ENCODE data around the gene TRAF5.

The TRAF5 gene

DNA sequence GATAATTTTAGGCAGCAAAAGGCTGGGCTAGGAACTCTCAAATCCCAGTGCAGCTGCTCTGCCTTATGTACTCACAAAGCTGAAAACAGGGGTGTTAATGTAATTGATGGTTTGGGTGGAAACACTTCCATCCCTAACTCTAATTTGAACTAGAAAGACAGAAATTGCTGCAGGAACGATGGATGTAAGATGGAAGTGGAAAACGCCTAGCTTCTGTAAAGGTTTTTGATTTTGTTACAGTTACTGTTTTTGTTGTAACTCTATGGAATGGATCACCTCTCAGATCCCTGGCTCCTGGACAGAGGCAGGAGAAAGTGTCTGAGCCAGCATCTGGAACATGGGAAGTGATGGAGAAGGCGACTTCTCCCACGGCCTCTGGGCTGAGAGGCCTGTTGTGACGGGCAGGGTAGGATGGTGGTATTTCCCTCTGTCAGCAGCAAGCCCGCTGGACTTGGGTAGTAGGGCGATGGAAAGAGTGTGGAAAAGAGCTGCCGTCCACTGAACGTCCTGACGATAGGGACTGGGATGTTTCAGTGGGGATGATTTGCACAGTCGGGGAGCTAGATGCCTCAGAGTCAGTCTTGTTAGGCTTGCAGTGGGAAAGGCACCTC, 1.6 kb downstream of the TRAF5 start:
- no peak for DNase-seq

DNA sequence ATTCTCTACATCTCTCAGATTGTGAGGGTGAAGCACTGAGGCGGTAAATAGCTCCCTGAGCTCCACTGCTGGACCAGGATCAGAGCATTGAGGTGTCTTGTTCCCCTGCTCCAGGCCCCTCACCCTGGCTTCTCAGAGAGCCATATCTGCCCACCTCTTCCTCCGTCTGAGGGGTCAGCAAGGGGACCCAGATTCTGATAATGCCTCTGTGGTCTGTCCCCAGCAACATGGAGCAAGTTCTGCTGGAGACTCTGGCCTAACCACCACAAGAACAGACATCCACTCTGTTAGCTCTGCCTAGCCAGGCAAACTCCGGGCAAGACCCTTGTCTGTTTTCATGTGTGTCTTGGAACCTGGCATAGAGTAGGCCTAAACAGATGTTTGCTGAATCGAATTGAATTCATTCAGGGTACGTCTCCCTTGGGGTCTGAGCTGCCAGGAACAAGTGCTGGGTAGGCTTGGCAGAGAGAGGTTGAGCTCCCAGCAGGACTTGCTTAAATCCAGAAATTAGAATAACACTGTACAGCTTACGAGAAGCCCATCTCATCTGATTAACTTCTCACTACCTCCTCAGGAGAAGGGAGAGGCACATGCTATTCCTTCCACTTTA, 2.3 kb downstream of the TRAF5 start:
- no peak for DNase-seq

DNA sequence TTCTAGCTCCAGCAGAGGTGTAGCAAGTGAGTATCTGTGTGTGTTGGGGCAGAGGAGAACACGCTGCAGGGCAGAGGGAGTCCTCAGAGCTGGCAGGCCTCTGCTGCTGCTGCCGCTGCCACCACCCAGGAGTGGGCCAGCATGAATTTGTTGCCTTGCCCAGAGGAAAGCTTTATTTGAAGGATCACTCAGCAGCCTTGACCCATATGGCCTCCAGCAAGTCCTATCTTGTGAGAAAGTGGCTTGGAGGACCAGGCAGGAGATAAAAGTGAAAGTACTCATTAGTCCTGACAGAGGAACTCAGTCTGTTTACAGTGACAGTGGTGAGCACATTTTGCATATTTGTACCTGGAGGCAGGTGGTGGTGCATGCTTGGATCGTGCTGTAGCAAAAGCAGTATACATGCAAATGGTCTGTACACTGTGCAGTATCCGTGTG, 3.1 kb downstream of the TRAF5 start:
- DNase-seq, result no peak

DNA sequence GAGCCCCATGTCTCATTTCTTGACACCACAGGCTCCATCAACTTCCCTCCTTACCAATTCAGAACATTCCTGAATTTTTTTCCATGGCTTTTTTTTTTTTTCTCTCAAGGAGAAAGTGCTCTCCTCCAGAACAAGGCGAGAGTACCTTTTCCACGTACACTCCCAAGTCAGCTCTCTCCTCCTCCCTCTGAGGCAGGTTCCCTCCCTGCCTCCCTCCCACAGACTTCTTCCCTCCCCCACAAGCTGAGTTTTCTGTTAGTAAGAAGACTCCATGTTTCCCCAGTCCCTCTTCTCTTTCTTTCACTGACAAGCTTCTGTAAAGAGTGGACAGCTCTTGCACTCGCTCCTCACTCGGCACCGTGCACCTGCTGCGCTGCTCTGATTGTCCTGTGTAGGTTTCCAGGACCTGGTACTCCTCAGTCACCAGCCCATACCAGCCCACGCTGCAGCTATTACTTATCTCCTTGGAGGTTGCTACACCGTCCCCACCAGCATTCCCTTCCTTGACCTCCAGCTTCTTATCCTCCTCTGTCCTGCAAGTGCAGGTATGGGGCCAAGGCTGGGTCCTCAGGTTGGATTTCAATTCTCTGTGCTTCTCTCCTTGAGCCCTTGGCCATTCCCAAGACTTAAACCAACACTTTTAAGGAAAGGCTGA, 3.8 kb downstream of the TRAF5 start:
- no peak for DNase-seq

DNA sequence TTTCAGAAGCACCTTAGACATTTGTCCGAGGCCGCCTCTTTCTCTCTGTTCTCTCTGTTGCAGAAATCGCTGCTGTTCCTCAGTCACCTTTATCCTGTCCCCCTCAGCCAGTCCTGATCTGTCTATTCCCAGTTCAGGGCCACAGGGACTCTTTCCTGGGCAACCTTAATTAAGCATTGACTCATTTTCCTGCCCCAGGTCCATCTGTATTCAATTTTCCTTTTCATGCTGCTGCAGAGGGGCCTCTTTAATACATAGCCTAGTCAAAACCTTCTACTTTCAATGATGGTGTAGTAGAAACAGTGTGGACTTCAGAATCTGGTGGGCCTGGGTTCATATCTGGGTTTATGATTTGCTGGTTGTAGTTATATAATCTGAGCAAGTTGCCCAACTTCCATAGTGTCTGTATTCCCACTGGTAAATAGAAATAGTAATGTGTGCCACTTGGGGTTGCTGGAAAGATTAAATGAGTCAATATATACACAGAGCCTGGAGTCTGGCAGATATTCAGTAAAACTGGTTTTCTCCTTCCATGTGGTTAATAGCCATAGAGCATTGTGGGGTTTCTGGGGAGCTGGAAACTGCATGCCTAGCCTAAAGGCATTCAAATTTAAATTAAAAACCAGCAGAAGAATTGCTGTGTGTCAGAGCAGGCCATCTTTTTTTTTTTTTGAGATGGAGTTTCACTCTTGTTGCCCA, 4.5 kb downstream of the TRAF5 start:
- DNase-seq, result no peak

DNA sequence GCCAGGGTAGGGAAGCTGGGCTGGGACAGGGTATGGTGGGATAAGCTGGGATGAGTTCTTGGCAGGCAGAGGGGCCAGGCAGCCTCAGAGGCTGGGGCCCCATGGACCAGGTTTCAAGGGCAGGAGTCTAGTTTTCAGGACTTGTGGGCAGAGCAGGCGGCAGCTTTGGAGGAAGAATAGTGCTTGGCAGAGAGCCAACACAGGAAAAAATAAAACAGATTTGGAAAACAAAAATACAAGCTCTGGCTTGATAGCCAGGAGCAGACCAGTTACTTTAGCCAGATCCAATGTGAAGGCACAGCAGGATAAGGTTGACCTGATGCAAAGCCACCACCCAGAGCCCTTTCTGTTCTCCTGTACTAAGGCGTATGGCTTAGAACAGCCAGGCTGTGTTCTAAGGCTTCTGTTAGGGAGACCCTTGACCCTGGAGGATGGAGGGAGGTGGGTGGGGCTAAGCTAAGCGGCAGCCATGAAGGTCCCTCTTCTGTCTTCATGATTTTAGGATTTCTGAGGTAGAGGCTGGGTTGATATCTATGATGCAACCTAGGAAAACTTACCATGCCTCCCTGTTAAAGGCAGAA, 5.5 kb downstream of the TRAF5 start:
- DNase-seq, result no peak

DNA sequence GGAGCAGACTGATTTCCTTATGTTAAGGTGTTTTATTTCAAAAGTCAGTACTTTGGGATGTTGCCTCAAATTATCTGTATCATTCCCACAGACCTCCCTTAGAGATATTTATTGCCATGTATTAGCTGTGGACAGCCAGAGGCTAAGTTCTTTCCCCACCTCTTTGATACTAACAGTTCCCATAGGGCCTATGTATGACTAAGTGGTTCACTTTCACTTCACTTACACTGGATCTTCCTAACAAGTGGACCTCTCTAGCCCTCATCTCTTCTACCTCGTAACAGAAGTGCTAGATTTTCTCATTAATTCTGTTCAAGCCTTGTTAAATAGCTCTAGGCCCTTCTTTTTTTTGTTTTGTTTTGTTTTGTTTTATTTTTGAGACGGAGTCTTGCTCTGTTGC, 6.2 kb downstream of the TRAF5 start:
- no peak for DNase-seq

DNA sequence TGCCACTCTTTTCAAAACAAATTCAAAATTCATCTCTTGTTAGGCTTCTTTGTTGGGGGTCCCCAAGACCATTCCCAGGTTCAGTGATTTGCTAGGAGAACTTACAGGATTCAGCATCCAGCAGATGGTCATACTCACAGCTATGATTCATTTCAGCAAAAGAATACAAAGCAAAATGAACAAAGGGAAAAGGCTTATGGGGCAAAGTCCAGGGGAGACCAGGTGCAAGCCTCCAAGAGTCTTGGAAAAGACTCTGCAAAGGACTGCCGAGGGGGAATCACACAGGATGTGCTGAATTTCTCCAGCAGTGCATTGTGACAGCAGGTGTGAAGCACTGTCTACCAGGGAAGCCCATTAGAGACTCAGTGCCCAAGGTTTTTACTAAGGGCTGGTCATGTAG, 7.3 kb downstream of the TRAF5 start:
- DNase-seq, result no peak

DNA sequence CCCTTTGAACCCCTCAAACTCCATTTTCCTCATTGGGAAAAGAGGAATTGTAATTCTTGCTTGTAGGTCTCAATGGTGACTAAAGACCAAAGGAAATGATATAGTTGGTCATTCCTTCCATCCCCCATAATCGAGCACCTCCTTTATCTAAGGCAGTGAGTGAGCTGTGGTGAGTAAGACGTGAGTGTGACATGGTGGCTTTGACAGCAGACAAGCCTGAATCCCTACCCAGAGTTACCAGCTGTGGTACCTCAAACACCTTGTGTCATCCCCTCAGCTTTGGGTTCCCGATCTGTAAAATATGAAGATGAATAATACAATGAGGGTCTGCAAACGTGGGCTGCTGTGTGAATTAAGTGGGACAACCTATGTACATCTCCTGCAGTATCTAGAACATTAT, 8.4 kb downstream of the TRAF5 start:
- DNase-seq, result no peak

DNA sequence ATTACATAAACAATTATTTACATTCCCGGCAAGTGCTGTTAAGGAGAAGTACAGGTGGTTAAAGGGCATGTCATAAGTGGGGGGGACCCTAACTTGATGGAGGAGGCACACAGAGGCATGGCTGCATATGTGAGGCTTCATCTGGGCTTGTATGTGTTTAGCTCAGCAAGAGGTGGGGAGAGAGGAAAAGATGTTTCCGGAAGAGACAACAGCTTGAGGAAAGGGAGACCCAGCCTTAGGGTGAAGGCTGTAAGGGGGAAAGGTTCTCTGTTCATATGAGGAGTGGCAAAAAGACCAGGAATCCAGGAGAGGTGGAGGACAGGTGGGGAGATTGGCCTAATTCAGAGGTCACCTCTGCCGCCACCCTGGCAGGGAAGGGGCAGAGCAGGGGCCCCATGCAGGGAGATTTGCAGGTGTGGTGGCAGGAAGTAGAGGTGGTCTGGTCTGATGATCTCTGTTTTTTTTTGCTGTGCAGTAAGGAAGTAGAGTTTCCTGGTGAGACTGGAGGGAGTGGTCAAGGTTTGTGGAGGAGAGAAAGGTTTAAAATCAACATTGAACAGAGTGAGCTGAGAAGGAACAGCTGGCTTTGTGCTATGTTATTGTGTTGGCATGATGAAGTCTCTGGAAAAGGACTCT, 9.0 kb downstream of the TRAF5 start:
- no peak for DNase-seq

DNA sequence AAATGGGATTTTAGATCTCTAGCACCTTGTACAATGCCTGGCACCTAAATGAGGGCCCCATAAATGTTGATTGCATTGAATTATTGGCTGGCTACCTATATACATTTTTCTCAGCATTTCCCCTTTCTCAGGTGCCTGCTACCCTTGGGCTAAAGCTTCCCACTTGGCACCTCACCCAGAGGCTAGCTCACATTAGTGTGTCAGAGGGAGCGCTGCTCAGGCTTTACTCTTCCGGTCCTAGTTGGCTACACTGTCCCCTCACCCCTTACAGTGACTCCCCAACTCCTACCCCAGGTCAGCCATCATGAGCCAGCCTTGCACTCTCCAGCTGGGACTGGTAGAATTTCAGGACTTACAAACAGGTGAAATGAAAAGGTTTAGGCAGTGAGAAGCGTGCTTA, 9.5 kb downstream of the TRAF5 start:
- DNase-seq, result no peak

DNA sequence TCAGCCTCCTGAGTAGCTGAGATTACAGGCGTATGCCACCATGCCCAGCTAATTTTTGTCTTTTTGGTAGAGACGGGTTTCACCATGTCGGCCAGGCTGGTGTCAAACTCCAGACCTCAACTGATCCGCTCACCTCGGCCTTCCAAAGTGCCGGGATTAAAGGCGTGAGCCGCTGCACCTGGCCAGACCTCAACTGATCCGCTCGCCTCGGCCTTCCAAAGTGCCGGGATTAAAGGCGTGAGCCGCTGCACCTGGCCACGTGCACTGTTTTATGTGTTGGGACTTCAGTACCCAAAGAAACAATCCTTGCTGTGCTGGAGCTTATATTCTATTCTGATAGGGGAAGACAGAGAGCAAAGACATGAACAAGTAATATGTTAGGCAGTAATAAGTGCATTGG, 10.1 kb downstream of the TRAF5 start:
- no peak for DNase-seq

DNA sequence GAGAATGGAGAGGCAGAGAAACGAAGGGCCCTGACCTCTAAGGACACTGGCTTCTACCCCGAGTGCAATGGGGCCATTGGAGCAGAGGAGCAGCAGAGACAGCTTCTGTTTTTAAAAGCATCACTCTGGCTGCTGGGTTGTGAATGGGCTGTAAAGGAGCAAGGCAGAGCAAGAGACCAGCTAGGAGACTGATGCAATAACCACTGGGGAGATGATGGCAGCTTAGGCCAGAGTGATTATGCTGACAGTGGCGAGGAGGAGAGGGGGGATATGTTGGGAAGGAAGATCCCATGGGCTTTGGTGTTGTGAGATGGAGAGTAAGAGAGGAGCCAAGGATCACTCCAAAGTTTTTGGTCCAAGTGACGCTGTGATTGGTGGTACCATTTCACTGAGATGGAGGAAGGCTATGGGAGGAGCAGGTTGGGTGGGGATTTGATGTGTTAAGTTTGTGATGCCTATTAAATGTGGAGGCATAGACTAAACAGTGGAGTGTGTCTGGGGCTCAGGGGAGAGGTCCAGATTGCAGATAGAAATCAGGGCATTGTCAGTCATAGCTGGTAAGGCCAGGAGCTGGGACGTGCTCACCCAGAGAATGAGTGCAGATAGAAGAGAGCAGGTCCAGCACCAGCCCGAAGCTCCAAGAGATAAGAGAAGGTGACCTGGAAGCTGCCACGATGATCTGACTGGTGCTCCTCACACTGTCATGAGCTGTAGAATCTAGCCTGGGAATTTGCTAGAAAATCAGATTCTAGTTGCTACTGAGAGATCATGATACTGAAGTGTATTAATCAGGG, 11.0 kb downstream of the TRAF5 start:
- no peak for DNase-seq

DNA sequence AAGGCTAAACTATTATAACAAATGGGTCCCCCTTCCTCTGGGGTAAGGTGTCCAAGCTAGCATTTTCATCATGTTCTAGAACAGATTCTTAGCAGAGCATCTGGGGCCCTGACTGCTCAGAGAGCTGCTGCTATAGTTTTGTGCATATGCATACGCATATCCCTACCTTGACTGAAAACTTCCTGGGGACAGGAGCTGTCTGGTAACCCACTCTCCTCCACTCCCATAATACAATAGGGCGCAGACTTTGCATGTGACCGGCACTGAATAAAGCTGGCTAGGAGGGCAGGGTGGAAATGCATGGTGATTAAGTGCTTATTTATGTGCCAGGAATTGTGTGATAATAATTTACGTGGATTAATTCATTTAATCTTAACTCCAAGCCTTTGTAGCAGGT, 11.6 kb downstream of the TRAF5 start:
- DNase-seq, result no peak

DNA sequence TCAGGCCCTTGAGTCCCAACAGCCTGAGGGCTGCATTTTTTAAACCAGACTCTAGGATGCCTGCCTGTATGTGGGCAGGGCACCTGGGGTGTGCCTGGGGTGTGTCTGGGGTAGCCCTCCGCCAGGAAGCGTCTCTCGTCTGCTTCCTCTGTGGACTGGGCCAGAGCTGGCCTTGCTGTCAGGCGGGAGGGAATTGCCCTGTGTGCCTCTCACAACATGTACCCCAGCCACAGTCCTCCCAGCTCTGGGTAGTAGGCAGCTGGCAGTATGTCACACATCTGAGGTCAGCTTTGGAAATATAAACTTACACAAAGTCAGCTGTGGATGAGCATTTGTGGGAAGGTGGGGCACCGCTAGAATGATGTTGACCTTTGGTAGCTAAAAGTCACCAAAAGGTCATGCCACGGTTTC, 13.0 kb downstream of the TRAF5 start:
- DNase-seq, result no peak

DNA sequence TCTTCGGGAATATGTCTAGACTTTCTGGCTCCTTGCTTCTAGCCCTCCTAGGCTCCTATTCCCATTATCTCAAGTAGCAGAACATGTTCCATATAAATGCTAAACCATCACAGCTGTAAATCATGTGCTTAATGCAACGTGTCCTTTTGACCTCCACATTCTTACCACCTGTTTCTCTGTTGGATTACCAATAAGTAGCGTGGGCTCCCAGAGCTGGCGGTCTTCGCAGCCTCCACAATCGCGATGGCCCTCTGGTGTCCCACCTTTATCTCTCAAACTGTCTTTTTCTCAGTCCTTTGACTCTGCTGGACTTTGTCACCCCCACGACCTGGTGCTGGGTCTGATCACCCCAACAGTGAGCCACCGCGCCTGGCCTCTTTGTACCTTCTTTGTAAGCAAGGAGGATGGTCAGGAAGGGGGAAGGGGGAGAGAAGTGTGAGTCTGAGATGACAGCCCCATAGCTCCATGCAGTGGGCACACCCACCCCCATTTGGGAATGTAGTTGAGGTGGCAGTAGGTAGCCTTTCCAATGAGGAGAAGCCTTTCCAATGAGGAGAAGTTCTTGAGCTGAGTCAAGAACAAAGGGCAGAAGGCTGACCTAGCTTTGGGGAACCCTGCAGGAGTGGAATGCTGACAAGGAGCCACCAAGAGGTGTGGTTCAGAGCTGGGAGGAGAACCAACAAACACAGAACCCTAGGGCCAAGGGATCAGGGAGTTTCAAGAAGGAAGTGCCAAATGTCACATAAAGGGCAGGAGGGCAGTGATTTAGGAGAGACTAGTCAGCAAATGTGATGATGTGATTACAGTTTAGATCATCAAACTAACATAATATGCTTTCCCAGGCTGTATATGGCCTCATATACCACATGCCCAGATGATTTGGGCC, 14.2 kb downstream of the TRAF5 start:
- DNase-seq, result no peak

DNA sequence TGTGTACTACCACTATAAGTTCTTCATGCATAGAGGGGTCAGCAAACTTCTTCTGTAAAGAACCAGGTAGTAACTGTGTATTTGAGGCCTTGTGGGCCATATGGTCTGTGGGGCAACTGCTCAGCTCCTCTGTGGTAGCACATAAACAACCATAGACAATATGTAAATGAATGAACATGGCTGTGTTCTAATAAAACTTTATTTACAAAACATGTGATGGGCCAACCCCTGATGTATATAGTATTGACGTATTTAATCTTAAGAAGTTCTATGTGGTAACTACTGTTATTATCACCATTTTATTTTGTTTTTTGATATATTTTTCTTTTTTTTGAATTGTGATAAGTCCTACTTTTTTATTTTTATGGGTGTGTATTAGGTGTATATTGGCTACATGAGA, 15.4 kb downstream of the TRAF5 start:
- DNase-seq, result no peak

DNA sequence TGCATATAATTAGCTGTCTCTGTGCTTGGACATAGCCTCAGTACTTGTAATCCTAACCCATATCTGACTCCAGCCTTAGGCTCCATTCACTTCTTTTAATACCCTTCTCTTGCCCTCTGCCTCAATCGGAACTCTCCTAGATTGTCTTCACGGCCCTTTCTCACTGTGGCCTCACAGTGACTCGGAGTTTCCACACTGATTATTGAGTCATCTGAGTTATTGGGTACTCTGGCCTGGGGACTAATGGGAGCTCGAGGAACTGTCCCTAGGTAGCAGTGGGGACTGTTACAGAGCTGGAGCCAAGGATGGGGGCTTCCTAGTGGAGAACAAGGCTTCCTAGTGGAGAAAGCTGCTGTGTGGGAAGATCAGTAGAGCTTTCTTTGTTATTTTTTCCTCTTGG, 17.0 kb downstream of the TRAF5 start:
- DNase-seq, result no peak

DNA sequence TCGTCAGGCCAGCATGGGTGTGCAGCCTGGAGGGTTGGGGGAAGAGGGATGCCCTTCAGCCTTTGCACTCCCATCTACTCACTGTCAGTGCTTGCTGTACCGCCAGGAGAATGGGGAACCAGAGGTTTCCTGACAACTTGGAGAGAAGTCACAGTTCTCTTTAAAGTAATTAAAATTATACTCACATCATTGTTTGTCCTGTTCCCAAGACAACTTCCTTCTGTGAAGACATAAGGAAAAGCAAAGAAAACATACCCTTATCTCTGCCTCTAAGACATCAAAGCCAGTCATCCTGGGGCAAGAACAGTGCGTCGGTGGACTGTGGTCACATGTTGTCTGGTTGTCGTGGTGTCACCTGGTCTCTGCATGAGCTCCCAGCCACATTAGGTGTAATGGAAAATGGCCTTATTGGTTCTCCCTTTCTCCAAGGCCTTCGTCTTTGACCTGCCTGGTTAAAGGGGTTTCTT, 17.6 kb downstream of the TRAF5 start:
- DNase-seq, result no peak

DNA sequence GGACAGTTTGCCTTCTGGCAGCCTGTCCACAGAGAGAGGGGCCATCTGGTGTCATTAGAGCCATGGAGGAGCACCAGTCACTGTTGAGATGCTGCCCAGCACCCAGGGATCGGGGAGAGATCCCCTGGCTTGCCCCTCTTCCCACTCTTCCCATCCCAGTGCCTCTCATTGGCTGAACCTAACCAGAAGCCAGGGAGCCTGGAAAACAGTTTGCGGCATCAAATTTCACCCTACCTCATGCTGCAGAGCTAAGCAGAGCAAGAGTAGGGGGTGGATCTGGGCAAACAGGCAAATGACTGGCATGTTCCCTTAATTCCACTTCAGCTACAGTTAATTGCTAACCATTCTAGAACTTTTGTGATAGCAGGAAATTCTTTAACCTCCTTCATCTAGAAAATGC, 19.1 kb downstream of the TRAF5 start:
- DNase-seq, result no peak

All from effector CD8-positive, alpha-beta T cell (primary cell).